Body of pancreas (tissue), 4 donors: ENCODE results near the gene PALLD. TPM values are rescaled to one million over a fixed set of nuclear protein-coding genes. Genes with fewer than 3 reads are reported as not detected.

Experiments
- ATAC-seq: fragments of 150-250 bp; one replicate; pipeline ENCODE4 v1.9.1; 2016
- DNase-seq, 4 donors: peaks; one replicate each; pipeline ENCODE4 v3.0.0-alpha.2; 2019
- H3K27ac ChIP-seq, 4 donors: fragments of 200-600 bp; sonication (generic); 1 replicate in 3 of 4; 2 replicates in 1 of 4; pipeline versions ENCODE4 v1.5.1 to v1.6.1; 2016 to 2019; ENCODE audit warnings: mild to moderate bottlenecking in 1 of 4, mixed read lengths in 1 of 4, moderate library complexity in 1 of 4
- H3K27me3 ChIP-seq, 2 donors: fragments of 200-600 bp; sonication (generic); one replicate each; pipeline ENCODE4 v1.6.0; 2016; ENCODE audit warnings: mild to moderate bottlenecking in 1 of 2
- H3K36me3 ChIP-seq, 2 donors: fragments of 200-600 bp; sonication (generic); replicated peaks in 1 of 2; 2 replicates each; pipeline ENCODE4 v1.5.1; 2016; ENCODE audit warnings: low read depth in 2 of 2; ENCODE audit not compliant: insufficient read depth in 1 of 2
- H3K4me1 ChIP-seq: fragments of 200-600 bp; sonication (generic); one replicate; pipeline ENCODE4 v1.6.0; 2016
- H3K4me3 ChIP-seq, 2 donors: fragments of 200-600 bp; sonication (generic); 1 replicate in 1 of 2; 2 replicates in 1 of 2; pipeline ENCODE4 v1.5.1; 2016 to 2019
- H3K9me3 ChIP-seq, 3 donors: fragments of 200-600 bp; sonication (generic); 1 replicate in 2 of 3; 2 replicates in 1 of 3; pipeline ENCODE4 v1.5.1; 2016
- POLR2A ChIP-seq, 3 donors: fragments of 450-650 bp; IDR thresholded peaks; one replicate each; pipeline ENCODE4 v1.6.1; 2016; ENCODE audit warnings: antibody characterized with exemption in 3 of 3, mild to moderate bottlenecking in 2 of 3
- WGBS, 2 donors: methylation state at CpG; one replicate each; pipeline ENCODE4 v1.1.5; 2017; 5-methylcytosine and 5-hydroxymethylcytosine counted together
- intact Hi-C: fragments of 100-400 bp; cut with DNase I; formaldehyde crosslinking; loops from one replicate; pipeline ENCODE4 v1.15.1; 2023
- total RNA-seq, 2 donors: library from RNA; depleted of rRNA; stranded (reverse); fragments of >200 nt; gene quantifications; one replicate each; pipeline ENCODE4 v1.1.0, GENCODE V29; 2016
- TF ChIP-seq, protein P1 (sequence below), 7 experiments: fragments of 450-650 bp in 4 of 7; fragments of 200-600 bp in 3 of 7; sonication (generic) in 3 of 7; IDR thresholded peaks; one replicate each; pipeline ENCODE4 v1.5.1; 2016 to 2019; ENCODE audit warnings: antibody characterized with exemption in 7 of 7

The PALLD gene
- total RNA-seq, 2 donors from 2014 or later: 46.8 to 52.4 TPM

GRCh38 chr4:168914095-168914494 is 417.2 kb downstream of the PALLD start:
- H3K36me3 ChIP-seq: peaks cover 0 to 2% of the 10 kb centered on the region in 2 donors
- DNase-seq: no peak
- intact Hi-C loops: loop anchor here (10.0 kb wide), 1 partner anchor 199 kb away; no protein-coding TSS in a partner anchor
- 92% methylated on average over 2 of the region's 2 CpGs for WGBS, 2 donors
- no peaks in the 10 kb centered on the region for H3K9me3 ChIP-seq
- H3K4me3 ChIP-seq: no peak overlapping the region
- no peaks in the 10 kb centered on the region for H3K27me3 ChIP-seq
- H3K27ac ChIP-seq: no peak overlapping the region
- TF ChIP-seq, protein P1, sequence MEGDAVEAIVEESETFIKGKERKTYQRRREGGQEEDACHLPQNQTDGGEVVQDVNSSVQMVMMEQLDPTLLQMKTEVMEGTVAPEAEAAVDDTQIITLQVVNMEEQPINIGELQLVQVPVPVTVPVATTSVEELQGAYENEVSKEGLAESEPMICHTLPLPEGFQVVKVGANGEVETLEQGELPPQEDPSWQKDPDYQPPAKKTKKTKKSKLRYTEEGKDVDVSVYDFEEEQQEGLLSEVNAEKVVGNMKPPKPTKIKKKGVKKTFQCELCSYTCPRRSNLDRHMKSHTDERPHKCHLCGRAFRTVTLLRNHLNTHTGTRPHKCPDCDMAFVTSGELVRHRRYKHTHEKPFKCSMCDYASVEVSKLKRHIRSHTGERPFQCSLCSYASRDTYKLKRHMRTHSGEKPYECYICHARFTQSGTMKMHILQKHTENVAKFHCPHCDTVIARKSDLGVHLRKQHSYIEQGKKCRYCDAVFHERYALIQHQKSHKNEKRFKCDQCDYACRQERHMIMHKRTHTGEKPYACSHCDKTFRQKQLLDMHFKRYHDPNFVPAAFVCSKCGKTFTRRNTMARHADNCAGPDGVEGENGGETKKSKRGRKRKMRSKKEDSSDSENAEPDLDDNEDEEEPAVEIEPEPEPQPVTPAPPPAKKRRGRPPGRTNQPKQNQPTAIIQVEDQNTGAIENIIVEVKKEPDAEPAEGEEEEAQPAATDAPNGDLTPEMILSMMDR (IDR thresholded peaks at IDR 0.05): no peak
- TF ChIP-seq POLR2A (IDR thresholded peaks at IDR 0.05): no peak
- no peak for ATAC-seq
- no peaks in the 10 kb centered on the region for H3K4me1 ChIP-seq

GRCh38 chr4:168917138-168917779 is 420.4 kb downstream of the PALLD start:
- no peak overlapping the region for H3K4me3 ChIP-seq
- H3K27me3 ChIP-seq: no peaks in the 10 kb centered on the region
- DNase-seq: no peak
- H3K36me3 ChIP-seq: peaks cover 0 to 2% of the 10 kb centered on the region in 2 donors
- no peak for ATAC-seq
- TF ChIP-seq, protein P1 (IDR thresholded peaks at IDR 0.05): peak; percentile 14 to 63 (median 57)
- no peak for TF ChIP-seq POLR2A (IDR thresholded peaks at IDR 0.05)
- H3K27ac ChIP-seq: no peak overlapping the region
- no peaks in the 10 kb centered on the region for H3K9me3 ChIP-seq
- no peaks in the 10 kb centered on the region for H3K4me1 ChIP-seq
- intact Hi-C loops: loop anchor here (10.0 kb wide), 1 partner anchor 202 kb away; no protein-coding TSS in a partner anchor
- WGBS, 2 donors: 64 to 69% methylated on average over 8 of the region's 8 CpGs

- DNase-seq (no peak), ATAC-seq (no peak)
- H3K9me3 ChIP-seq: no peaks in the 10 kb centered on the region
- no peak overlapping the region for H3K4me3 ChIP-seq
- H3K27me3 ChIP-seq: no peaks in the 10 kb centered on the region
- intact Hi-C loops: loop anchor here (10.0 kb wide), 1 partner anchor 205 kb away; no protein-coding TSS in a partner anchor
- H3K4me1 ChIP-seq: no peaks in the 10 kb centered on the region
- H3K36me3 ChIP-seq: no peaks in the 10 kb centered on the region
- no peak overlapping the region for H3K27ac ChIP-seq
- TF ChIP-seq, protein P1 (IDR thresholded peaks at IDR 0.05): no peak
- no peak for TF ChIP-seq POLR2A (IDR thresholded peaks at IDR 0.05)
- WGBS, 2 donors: 77 to 88% methylated on average over 4 of the region's 4 CpGs
Observed at GRCh38 chr4:168919706-168920324, 423.0 kb downstream of the PALLD start.

DNA sequence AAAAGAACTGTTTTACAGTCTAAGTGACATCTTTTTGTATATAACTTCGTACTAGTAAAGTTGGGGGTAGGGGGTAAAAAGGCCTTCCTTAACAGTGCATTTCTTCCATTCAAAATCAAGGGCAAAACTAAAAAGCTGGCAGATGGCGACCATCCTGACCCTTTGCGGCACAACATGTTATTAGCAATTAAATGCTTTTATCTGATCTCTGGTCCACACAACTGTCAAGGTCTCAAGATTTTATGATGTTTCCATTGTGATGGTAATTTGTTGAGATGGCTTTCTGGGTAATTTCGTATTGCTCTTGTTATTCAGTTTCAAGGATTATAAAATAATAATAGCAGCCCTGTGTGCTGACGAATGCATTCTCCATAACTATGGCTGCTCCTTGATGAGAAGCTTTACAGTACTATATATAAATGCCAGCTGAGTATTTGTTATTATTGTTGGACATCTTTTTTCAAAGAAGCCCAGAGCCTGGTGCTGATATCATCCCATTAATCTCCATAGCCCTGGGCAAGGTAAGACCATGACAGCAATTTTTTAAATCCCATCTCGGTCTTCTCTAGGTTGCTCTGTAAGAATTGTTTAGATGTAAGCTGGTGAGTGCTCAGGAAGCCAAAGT is 423.7 kb downstream of the PALLD start:
- Histone ChIP-seq H3K27ac (no peak overlapping the region), H3K9me3 (no peaks in the 10 kb centered on the region), H3K4me1 (no peaks in the 10 kb centered on the region), H3K27me3 (no peaks in the 10 kb centered on the region), H3K4me3 (no peak overlapping the region), H3K36me3 (peaks cover 0 to 2% of the 10 kb centered on the region in 2 donors)
- 76 to 79% methylated on average over 6 of the region's 6 CpGs for WGBS, 2 donors
- intact Hi-C loops: no loop called here
- TF ChIP-seq, protein P1 (IDR thresholded peaks at IDR 0.05): no peak
- no peak for TF ChIP-seq POLR2A (IDR thresholded peaks at IDR 0.05)
- DNase-seq (no peak), ATAC-seq (no peak)
